HepG2 (cell line): ENCODE results near the gene ANTKMT. TPM values are rescaled to one million over a fixed set of nuclear protein-coding genes. Genes with fewer than 3 reads are reported as not detected.

Experiments used
- FIP1L1 ChIP-seq: fragments of 200-400 bp; formaldehyde crosslinking; IDR thresholded peaks from 2 replicates; pipeline ENCODE4 v1.6.1; 2018; ENCODE audit warnings: low read depth, mild to moderate bottlenecking, low read length, moderate library complexity, borderline replicate concordance; ENCODE audit not compliant: insufficient read depth
- FOXA1 ChIP-seq, 2 experiments: fragments of 450-650 bp in 1 of 2; sonication (generic) in 1 of 2; formaldehyde crosslinking in 1 of 2; IDR thresholded peaks; 2 replicates each; pipeline versions ENCODE4 v1.4.0 to v1.6.1; 2016 to 2020; ENCODE audit warnings: missing genetic modification reagents in 1 of 2
- KDM5B ChIP-seq: sonication (generic); formaldehyde crosslinking; IDR thresholded peaks from 2 replicates; pipeline ENCODE4 v1.4.0; 2020; ENCODE audit warnings: missing genetic modification reagents, mild to moderate bottlenecking, borderline replicate concordance
- MATR3 ChIP-seq: sonication (generic); formaldehyde crosslinking; IDR thresholded peaks from 2 replicates; pipeline ENCODE4 v1.4.0; 2020; ENCODE audit warnings: missing genetic modification reagents
- MEF2D ChIP-seq: sonication (generic); formaldehyde crosslinking; IDR thresholded peaks from 2 replicates; pipeline ENCODE4 v1.5.1; 2020; ENCODE audit warnings: mild to moderate bottlenecking, missing genetic modification reagents
- NBN ChIP-seq: fragments of 450-650 bp; conservative IDR thresholded peaks from 2 replicates; pipeline ENCODE4 v1.6.1; 2017
- NR2F2 ChIP-seq: IDR thresholded peaks from 2 replicates; pipeline ENCODE4 v1.6.1; 2012; ENCODE audit warnings: low read depth, inconsistent platforms, borderline replicate concordance
- PCBP1 ChIP-seq: fragments of 200-400 bp; formaldehyde crosslinking; IDR thresholded peaks from 2 replicates; pipeline ENCODE4 v1.6.1; 2017; ENCODE audit warnings: mild to moderate bottlenecking, low read depth, low read length, borderline replicate concordance
- RARG ChIP-seq: sonication (generic); formaldehyde crosslinking; IDR thresholded peaks from 2 replicates; pipeline ENCODE4 v1.4.0; 2020; ENCODE audit warnings: low read depth, mild to moderate bottlenecking, missing genetic modification reagents
- RBM39 ChIP-seq: fragments of 200-400 bp; formaldehyde crosslinking; IDR thresholded peaks from one replicate; pipeline ENCODE4 v1.6.1; 2018; ENCODE audit warnings: antibody characterized with exemption, mild to moderate bottlenecking, low read depth, low read length; ENCODE audit not compliant: poor library complexity, severe bottlenecking
- SNAPC2 ChIP-seq: sonication (generic); formaldehyde crosslinking; IDR thresholded peaks from 2 replicates; pipeline ENCODE4 v1.8.1; 2022; ENCODE audit warnings: mild to moderate bottlenecking, missing genetic modification reagents
- TCF12 ChIP-seq, 2 experiments: fragments of 450-650 bp in 1 of 2; sonication (generic) in 1 of 2; formaldehyde crosslinking in 1 of 2; IDR thresholded peaks; 2 replicates each; pipeline versions ENCODE4 v1.6.1 to v1.8.0; 2017 to 2022; ENCODE audit warnings: antibody characterized with exemption in 1 of 2, mild to moderate bottlenecking in 1 of 2, missing genetic modification reagents in 1 of 2, moderate library complexity in 1 of 2
- ZMYM4 ChIP-seq: sonication (generic); formaldehyde crosslinking; IDR thresholded peaks from 2 replicates; pipeline ENCODE4 v1.8.1; 2023; ENCODE audit warnings: mild to moderate bottlenecking, missing genetic modification reagents
- ZNF225 ChIP-seq: sonication (generic); formaldehyde crosslinking; IDR thresholded peaks from 2 replicates; pipeline ENCODE4 v1.4.0; 2020; ENCODE audit warnings: mild to moderate bottlenecking, missing genetic modification reagents
- ZNF235 ChIP-seq: sonication (generic); formaldehyde crosslinking; IDR thresholded peaks from 2 replicates; pipeline ENCODE4 v1.8.1; 2023; ENCODE audit warnings: mild to moderate bottlenecking, missing genetic modification reagents, borderline replicate concordance
- ZNF251 ChIP-seq: sonication (generic); formaldehyde crosslinking; IDR thresholded peaks from 2 replicates; pipeline ENCODE4 v1.9.0; 2021; ENCODE audit warnings: mild to moderate bottlenecking, missing genetic modification reagents
- ZNF431 ChIP-seq: sonication (generic); formaldehyde crosslinking; IDR thresholded peaks from 2 replicates; pipeline ENCODE4 v1.9.0; 2022; ENCODE audit warnings: missing genetic modification reagents, low read depth, mild to moderate bottlenecking, borderline replicate concordance
- ZSCAN30 ChIP-seq: sonication (generic); formaldehyde crosslinking; IDR thresholded peaks from 2 replicates; pipeline ENCODE4 v1.5.0; 2020; ENCODE audit warnings: mild to moderate bottlenecking, missing genetic modification reagents
- polyA plus RNA-seq, 8 experiments: library from polyadenylated mRNA; depleted of rRNA in 3 of 8; stranded (reverse) in 7 of 8; unstranded in 1 of 8; fragments of >200 nt; fragmentation: Illumina TruSeq in 4 of 8; extraction: Trizol in 4 of 8; gene quantifications; 2 replicates each; pipeline versions ENCODE4 v1.2.1 to v1.2.3, GENCODE V29; 2011 to 2016; ENCODE audit warnings: low read depth in 4 of 8, missing spikeins in 1 of 8, mixed read lengths in 1 of 8; ENCODE audit not compliant: insufficient read depth in 1 of 8
- total RNA-seq, 5 experiments: library from RNA; depleted of rRNA; stranded (reverse); fragments of >200 nt; fragmentation: Illumina TruSeq; extraction: Trizol; gene quantifications; 2 replicates each; pipeline ENCODE4 v1.2.3, GENCODE V29; 2016; ENCODE audit warnings: low read depth in 1 of 5
- TF ChIP-seq, protein P1 (sequence below): sonication (generic); formaldehyde crosslinking; IDR thresholded peaks from 2 replicates; pipeline ENCODE4 v1.4.0; 2020; ENCODE audit warnings: mild to moderate bottlenecking, missing genetic modification reagents
- TF ChIP-seq, protein P2 (sequence below): sonication (generic); formaldehyde crosslinking; IDR thresholded peaks from 2 replicates; pipeline ENCODE4 v1.5.1; 2020; ENCODE audit warnings: mild to moderate bottlenecking, missing genetic modification reagents
- TF ChIP-seq, protein P3 (sequence below): sonication (generic); formaldehyde crosslinking; IDR thresholded peaks from 2 replicates; pipeline ENCODE4 v1.5.0; 2020; ENCODE audit warnings: mild to moderate bottlenecking, missing genetic modification reagents, moderate library complexity
- TF ChIP-seq, protein P4 (sequence below): IDR thresholded peaks from 2 replicates; pipeline ENCODE4 v1.6.1; 2016; ENCODE audit warnings: low read depth

The ANTKMT gene
- total and polyA plus RNA-seq, 2 of the 13 experiments (the other 11 are each of a cell fraction or from before 2014, with no cell fraction given) = 7.5 to 47.8 TPM

DNA sequence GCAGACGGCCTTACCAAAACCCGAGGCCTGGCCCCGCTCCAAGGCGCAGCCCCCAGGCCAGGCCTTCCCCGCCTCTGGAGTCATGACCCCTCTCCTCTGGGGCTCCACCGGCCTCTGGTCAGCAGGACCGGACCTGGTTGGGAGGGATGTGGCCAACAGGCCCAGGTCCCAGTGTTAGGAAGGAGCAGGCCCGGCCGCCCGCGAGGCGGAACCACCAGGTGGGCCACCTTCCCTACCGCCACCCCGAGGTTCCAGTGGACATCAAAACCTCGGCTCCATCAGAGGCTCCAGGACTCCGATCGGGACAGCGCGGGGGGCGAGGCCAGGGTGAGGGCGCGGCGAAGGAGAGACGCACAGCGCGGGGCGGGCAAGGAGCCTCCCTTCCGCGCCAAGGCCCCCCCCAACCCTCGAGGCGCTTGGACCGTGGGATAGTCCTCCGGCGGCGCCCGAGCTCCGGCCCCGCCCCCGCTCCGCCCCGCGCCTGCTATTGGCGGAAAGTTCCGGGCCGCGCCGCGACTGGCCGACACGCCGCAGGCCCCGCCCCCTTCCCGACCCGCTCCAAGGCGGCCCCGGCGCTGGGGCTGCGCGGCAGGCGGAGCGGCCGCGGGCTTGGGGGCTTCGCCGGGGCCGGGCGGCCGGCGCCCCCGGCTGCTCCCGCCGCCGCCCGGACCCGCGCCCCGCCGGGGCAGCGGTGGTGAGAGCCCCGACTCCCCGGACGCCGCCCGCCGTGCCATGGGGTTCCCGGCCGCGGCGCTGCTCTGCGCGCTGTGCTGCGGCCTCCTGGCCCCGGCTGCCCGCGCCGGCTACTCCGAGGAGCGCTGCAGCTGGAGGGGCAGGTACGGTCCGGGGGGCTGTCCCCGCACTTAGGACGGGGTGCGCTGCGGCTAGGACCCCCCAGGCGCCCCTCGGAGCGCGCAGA, 6.1 kb upstream of the ANTKMT start, which contains the start of gene METRN (continued):
- no peak for TF ChIP-seq NR2F2
- TF ChIP-seq TCF12 (IDR thresholded peaks at IDR 0.05) = no peak
- TF ChIP-seq TCF12 (CRISPR knock-in tag; IDR thresholded peaks at IDR 0.05) = peak; percentile 22; the same call in 1 of the 2 replicates
- TF ChIP-seq RARG (CRISPR knock-in tag) = no peak
- no peak for TF ChIP-seq MEF2D (CRISPR knock-in tag)
- TF ChIP-seq, protein P1, sequence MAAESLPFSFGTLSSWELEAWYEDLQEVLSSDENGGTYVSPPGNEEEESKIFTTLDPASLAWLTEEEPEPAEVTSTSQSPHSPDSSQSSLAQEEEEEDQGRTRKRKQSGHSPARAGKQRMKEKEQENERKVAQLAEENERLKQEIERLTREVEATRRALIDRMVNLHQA (CRISPR knock-in tag) = no peak
- 0 out of 2 replicates have a peak, but pooled peaks have one; percentile 34 for TF ChIP-seq KDM5B (CRISPR knock-in tag)
- TF ChIP-seq ZNF251 (CRISPR knock-in tag) = no peak
- no peak for TF ChIP-seq FIP1L1
- TF ChIP-seq, protein P2, sequence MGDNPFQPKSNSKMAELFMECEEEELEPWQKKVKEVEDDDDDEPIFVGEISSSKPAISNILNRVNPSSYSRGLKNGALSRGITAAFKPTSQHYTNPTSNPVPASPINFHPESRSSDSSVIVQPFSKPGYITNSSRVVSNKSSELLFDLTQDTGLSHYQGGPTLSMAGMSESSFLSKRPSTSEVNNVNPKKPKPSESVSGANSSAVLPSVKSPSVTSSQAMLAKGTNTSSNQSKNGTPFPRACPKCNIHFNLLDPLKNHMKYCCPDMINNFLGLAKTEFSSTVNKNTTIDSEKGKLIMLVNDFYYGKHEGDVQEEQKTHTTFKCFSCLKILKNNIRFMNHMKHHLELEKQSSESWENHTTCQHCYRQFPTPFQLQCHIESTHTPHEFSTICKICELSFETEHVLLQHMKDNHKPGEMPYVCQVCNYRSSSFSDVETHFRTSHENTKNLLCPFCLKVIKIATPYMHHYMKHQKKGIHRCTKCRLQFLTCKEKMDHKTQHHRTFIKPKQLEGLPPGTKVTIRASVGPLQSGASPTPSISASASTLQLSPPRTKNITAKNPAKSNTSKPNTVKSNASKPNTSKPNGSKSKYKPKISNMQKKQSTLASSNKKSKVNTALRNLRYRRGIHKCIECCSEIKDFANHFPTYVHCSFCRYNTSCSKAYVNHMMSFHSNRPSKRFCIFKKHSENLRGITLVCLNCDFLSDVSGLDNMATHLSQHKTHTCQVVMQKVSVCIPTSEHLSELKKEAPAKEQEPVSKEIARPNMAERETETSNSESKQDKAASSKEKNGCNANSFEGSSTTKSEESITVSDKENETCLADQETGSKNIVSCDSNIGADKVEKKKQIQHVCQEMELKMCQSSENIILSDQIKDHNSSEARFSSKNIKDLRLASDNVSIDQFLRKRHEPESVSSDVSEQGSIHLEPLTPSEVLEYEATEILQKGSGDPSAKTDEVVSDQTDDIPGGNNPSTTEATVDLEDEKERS (CRISPR knock-in tag) = peak; percentile 45; the same call in 1 of the 2 replicates
- TF ChIP-seq, protein P3, sequence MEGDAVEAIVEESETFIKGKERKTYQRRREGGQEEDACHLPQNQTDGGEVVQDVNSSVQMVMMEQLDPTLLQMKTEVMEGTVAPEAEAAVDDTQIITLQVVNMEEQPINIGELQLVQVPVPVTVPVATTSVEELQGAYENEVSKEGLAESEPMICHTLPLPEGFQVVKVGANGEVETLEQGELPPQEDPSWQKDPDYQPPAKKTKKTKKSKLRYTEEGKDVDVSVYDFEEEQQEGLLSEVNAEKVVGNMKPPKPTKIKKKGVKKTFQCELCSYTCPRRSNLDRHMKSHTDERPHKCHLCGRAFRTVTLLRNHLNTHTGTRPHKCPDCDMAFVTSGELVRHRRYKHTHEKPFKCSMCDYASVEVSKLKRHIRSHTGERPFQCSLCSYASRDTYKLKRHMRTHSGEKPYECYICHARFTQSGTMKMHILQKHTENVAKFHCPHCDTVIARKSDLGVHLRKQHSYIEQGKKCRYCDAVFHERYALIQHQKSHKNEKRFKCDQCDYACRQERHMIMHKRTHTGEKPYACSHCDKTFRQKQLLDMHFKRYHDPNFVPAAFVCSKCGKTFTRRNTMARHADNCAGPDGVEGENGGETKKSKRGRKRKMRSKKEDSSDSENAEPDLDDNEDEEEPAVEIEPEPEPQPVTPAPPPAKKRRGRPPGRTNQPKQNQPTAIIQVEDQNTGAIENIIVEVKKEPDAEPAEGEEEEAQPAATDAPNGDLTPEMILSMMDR (CRISPR knock-in tag) = peak; percentile 15; the same call in 1 of the 2 replicates
- TF ChIP-seq ZNF225 (CRISPR knock-in tag) = peak; percentile 43; the same call in 1 of the 2 replicates
- no peak for TF ChIP-seq PCBP1
- no peak for TF ChIP-seq NBN
- TF ChIP-seq MATR3 (CRISPR knock-in tag) = no peak
- no peak for TF ChIP-seq ZMYM4 (CRISPR knock-in tag)
- TF ChIP-seq FOXA1 (IDR thresholded peaks at IDR 0.05) = no peak
- no peak for TF ChIP-seq FOXA1 (CRISPR knock-in tag; IDR thresholded peaks at IDR 0.05)
- TF ChIP-seq SNAPC2 = 0 out of 2 replicates have a peak, but pooled peaks have one; percentile 44
- no peak for TF ChIP-seq ZSCAN30
- TF ChIP-seq, protein P4, sequence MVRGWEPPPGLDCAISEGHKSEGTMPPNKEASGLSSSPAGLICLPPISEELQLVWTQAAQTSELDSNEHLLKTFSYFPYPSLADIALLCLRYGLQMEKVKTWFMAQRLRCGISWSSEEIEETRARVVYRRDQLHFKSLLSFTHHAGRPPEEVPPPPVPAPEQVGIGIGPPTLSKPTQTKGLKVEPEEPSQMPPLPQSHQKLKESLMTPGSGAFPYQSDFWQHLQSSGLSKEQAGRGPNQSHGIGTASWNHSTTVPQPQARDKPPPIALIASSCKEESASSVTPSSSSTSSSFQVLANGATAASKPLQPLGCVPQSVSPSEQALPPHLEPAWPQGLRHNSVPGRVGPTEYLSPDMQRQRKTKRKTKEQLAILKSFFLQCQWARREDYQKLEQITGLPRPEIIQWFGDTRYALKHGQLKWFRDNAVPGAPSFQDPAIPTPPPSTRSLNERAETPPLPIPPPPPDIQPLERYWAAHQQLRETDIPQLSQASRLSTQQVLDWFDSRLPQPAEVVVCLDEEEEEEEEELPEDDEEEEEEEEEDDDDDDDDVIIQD (CRISPR knock-in tag) = no peak
- TF ChIP-seq RBM39 = no peak
- TF ChIP-seq ZNF235 (CRISPR knock-in tag) = no peak
- TF ChIP-seq ZNF431 (CRISPR knock-in tag) = no peak
